ENCODE measurements around the gene TREML1.
A peak's percentile ranks its signal among the peaks of the same experiment; 100 is the strongest.

Gene TREML1

DNA sequence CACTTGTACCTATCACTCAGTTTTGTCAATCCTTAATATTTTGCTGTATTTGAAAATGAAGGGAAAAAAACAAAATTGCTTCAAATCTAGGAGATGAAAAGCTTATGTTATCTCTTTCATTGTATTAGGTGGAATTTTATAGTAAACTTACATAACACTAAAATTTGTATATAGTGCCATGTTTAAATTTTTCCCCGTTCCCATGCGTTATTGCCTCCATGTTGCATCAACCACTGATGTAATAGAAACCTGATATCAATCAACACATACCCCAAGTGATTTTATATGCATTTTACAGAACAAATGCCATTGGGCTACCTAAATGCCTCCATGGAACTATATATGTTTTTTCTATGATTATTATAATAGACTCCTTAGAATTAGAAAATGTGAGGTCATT is 23.5 kb upstream of the TREML1 start:
- DNase-seq: no peak

DNA sequence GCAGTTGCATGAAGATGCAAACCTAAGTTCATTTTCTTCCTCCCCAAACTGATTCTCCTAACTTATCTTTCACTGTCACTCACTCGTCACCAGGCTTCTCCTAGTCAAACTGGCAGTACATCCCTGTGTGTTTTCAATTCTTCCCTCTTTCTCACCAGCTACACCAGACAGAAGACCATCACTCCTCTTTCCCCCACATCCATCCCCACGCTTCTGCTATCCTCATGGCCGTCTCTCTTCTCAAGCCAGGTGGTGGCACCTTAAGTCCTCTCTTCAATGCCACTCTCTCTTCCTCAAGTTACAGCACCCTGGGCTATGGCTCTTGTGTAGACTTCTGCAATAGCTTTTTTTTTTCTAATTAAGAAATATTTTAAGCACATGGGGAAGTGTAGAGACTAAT is 23.1 kb upstream of the TREML1 start:
- no peak for DNase-seq

DNA sequence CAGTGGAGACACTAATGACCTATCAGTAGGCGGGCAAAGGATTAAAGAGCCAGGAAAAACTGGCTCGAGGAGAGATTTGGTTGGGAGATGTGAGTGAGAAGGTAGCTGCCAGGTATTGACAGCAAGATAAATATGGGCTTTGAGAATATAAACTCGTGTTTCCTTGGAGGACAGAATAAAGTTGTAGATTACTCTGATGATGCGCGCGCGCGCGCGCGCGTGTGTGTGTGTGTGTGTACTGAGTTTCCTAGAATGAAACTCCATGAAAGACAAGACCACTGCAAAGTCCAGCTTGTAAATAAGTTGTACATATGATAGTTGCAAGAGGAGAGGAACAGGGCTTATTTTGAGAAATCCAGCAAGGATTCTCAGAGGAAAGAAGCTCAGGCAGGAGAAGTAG is 22.0 kb upstream of the TREML1 start:
- DNase-seq: no peak

DNA sequence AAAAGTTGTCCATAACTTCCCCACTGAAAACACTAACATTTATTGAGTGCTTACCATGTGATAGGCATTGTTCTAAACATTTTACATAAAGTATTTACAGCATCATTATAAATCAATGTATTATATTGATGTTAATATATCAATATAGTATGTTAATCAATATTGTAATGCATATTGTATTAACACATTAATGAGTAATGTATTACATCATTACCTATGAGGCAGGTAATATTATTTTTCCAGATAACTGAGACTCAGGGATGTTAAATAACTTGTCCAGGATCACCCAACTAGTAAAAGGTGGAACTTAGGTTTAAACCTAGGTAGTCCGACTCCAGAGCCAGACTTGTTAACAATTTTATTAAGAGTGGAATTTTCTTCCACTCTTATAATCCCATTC is 20.9 kb upstream of the TREML1 start:
- no peak for DNase-seq

DNA sequence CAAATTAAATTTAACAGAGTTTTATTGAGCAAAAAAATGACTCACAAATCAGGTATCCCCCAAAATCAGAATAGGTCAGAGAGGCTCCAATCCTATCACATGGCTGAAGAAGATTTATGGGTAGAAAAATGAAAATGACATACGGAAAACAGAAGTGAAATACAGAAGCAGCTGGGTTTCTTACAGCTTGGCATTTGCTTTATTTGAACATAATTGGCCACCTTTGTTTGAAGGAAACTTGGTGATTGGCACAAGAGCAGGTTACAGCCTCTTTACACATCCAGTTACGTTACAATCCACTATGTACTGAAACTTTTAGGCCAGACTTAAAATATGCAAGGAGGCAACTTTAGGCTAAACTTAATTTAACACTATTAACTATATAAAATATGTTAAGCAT is 20.5 kb upstream of the TREML1 start:
- DNase-seq: peak in 1 of 3 experiments; percentile 4

DNA sequence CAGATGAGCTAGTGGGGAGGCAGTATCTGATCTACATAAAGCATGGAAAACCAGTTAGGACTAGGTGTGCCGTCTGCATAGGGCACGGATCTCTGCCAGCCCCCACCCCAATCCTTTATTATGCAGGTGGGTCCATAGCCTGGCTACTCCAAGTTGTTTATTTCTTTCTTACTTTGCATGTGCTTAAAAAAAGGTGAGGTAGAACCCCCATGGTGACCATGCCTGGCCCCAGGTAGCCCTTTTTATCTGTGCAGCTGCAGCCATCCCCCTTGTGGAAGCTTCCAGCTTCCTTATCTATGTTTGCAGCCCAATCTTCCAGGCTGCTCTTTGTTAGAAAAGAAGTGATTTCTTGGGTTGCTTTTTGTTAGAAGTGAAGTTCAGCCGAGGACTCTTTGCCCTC is 17.8 kb upstream of the TREML1 start:
- DNase-seq: no peak

DNA sequence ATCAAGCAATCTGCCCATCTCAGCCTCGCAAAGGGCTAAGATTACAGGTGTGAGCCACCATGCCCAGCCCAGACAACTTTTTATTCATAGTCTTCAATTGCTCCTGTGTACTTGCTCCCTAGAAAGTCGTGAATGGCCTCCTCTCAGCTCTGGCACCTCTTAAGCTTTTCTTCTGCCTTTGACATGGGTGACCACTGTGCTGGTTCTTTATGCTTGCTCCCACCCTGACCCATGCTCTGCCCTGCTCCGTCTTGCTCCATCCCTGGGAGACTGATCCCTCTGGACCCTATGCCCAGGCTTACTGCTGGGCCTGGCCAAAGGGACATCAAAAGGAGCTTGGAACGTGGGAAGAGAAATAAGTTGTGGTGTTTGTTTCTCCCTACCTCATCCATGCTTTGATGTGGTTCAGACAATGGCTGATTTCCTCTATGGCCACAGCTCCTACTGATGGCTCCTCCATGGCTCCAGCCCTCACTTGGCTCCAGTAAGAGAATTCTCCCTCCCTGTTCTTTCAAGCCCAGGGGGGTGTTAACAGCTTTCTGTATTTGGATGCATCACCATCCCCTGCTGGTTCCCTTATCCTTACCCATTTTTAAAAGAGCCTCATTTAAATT is 16.5 kb upstream of the TREML1 start:
- no peak for DNase-seq

DNA sequence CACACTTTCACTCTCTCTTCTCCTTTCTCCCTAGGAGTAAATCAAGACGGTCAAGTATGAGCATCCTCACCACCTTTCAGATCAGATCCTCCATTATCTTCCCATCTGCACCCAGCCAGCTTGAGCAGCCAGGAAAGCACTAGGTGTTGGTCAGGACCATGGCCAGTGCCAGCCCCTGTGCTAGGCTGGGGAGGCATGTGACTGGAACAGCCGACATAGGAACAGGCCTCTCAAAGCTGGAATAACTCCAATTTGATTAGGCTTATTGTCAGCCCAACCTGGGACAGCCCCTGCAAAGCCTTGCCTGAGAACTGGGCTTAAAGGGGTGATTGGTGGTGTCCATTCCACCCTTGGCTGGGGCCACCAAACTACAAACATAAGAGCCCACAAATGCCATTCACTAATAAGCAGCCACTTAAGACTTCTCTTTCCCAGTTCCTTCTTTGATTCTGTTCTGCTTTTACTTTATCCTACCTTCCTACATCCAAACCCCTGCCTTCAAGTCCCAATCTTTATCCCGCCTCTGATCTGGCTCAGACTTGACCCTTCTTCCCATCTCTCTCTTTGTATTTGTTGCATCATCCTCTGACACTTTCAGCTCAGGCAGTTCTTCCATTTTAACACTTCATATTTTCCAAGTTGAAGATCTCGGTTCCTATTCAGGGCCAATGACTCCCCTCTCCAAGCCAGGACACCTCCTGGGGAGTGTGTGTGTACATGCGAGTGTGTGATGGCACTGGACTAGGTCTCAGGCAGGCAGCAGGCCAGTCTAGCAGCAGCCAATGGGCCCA is 13.2 kb upstream of the TREML1 start:
- DNase-seq: no peak

DNA sequence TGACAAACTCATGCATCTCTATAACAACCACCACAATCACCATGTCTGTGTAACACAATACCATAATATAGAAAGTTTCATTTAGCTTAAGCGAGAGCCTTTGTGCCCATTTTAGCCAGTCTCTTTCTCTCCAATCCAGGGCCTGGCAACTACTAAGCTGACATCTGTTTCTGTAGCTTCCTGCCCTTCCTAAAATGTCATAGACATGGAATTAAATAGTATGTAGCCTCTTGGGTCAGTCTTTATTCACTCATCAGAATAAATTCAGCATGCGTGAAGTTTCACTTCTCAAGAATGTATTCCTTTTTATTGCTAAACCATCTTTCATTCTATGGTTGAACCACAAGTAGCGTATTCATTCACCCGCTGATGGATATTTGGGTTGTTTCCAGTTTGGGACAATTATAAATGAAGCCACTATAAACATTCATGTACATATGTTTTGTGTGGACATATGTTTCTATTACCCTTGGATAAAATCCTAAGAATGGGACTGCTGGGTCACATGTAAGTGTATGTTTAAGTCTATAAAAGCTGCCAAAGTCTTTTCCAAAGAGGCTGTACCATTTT is 10.5 kb upstream of the TREML1 start:
- no peak for DNase-seq

DNA sequence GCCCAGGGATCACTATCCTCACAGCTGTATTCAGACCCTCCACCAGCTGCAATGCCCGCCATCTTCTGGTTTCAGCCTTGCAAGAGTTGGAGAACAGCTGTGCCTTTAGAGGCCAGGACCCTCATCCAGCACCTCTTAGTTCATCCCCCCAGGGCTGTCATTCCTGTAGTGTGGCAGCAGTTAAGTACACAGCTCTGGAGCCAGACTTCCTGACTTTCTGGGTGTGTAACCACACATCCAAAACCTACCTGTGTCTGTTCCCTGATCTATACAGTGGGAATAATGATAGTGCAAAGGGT is 9.2 kb upstream of the TREML1 start:
- DNase-seq: no peak

DNA sequence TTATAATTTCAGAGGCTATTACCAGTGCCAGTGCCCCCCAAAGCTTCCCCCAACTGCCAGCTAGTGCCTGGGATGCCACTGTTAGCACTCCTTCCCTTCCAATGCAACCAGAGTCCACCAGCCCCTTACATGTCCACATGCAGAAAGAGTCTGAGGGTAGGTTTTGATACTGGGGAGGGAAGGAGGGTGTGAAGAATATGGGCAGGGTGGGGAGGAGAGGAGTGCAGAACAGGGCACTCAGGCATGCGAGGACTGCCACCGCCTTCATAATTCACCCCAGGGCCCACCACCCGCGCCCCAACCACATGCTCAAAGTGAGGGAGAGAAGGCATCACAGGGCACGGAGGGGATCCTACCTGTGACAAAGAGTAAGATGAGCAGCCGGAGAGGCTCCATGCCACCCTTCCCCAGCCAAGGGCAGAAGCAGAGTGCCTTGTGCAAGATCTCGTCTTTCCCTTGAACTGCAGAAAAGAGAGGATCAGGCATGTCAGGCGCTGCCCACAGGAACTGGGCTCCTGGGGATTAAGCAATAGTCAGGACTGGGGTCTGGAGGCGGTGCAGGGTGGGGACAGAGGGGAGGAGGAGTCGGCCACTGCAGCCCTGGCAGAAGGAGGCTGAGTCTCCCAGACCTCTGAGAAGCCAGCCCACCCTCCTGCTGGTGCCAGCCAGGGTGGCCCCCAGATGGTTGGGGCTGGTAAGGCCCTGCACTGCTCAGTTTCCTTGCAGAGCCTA is 8.7 kb upstream of the TREML1 start, which contains the start of gene TREM2:
TSS of gene TREM2 (minus strand) at position 430 of the 732 bp plus-strand sequence. CDS start at position 396, 34 bp downstream.
- no peak for DNase-seq

DNA sequence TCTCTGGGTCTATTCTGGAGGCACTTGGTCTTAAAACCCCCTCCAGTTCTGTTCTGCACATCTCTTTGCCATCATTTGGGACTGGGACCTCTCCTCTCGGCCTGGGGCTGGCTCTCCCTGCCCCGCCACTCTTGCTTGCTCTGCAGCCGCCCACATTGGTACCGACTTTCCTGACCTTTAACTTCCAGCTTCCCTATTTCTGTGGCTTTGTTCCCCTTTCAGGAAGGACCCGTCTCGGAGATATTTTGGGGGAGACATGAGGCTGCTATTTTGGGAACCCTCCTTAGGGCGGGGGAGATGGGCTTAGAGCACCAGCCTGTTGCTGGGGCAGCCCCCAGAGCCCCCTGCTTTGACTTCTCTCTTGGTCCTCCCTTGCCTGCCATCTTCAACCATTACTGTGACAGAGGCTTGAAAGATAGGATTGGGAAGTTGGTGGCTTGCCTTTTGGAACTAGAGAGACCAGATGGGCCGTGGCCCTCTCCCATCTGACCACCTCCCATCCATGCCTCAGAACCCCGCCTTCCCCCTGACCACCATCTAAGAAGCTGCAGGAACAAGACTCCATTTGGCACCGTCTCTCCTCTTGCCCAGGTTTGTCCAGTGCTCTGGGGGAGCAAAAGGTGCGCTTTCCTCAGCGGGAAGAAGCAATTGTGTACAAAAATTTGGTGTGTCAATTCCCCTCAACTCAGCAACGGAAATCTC is 7.9 kb upstream of the TREML1 start:
- no peak for DNase-seq

DNA sequence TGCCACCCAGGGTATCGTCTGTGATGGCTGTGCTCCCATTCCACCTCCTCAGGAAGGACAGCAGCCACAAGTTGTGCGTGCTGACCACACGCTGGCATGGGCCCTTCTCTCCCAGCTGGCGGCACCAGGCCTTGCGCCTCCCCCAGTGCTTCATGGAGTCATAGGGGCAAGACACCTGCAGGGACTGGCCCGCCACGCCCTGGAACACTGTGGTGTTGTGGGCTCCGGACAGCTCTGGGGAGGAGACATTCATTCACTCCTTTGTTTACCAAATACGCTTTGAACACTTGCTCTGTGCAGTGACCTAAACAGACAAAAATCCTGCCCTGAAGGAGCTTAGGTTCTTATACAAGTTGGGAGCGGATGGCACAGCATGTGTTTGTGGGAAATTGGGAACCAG is 7.2 kb upstream of the TREML1 start:
- no peak for DNase-seq

DNA sequence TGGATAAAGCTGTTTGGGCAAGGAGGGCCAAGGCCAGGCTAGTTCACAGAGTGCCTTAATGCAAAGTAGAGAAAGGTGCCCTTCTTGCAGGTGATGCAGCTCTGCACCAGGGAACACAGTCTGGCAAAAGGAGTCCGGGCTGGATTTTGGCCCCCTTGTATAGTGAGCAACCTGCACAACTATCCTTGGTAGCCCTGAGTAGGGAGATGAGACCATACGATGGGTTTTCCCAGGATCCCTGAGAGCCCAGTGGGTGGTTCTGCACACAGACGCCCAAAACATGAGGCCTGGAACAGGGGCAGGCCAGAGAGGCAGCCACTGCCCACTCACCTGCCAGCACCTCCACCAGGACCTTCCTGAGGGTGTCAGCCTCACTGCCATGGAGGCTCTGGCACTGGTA is 6.8 kb upstream of the TREML1 start:
- no peak for DNase-seq

DNA sequence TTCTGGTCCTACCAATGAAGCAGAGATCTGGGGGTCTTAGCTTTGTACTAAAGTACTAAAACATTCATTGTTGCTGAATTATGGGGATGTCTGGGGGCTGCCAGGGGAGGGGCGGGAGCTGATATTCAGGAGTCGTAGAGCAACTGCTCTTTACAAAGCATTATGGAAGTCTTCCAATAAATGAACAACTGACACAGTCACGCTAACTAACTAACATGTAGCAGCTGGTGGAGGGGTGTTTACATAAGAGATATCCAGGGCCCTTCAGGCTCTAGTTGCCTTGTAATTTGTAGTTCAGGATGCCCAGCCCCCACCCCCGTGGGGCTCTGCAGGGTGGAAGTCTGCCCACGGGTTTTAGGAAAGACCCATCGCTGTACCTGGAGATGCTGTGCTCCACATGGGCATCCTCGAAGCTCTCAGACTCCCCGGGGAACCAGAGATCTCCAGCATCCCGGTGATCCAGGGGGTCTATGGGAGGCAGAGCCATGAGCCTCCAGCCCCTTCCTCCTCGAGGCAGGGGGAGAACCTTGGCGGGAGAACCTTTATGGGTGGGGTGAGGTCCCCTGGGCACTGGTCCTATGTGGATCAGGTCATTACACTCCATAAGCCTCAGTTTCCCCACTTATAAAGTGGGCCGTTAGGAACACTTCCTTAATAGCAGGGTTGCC is 5.4 kb upstream of the TREML1 start:
- DNase-seq: peak; percentile 43 to 67 (median 61)

DNA sequence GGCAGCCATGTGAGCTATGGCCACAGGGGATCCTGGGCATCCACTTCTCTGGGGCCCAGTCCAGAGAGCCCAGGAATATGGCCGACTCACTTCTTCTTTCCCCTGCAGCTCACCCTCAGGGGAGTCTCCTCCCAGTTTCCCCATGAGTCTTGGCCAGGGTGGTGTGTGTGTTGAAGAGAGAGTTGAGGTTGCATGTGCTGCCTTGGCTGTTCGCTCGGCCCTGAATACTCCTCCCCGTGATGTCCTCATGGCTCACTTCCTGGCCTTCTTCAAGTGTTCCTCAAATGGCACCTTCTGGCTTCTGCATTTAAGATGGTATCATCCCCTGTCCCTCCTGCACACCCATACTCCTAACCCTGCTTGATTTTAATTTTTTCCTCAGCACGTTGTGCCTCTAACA is 3.2 kb upstream of the TREML1 start:
- DNase-seq: no peak

DNA sequence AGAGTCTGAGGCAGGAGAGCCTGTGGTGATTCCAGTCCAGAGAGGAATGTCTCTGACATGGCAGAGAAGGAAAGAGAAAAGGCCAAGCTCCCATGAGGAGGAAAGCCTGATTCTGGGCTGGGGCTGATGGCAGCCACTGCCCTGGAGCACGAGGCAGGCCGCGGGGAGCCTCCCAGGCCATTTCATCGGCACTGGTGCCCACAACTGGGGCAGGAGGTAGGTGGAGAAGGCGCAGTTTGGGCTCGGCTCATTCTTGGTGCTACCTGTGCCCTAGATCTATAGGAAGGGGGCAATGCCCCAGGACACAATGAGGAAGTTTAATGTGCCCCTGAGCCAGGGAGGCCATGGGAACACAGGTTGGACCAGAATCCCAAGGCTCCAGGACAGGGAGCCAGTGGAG is 2.6 kb upstream of the TREML1 start:
- no peak for DNase-seq

DNA sequence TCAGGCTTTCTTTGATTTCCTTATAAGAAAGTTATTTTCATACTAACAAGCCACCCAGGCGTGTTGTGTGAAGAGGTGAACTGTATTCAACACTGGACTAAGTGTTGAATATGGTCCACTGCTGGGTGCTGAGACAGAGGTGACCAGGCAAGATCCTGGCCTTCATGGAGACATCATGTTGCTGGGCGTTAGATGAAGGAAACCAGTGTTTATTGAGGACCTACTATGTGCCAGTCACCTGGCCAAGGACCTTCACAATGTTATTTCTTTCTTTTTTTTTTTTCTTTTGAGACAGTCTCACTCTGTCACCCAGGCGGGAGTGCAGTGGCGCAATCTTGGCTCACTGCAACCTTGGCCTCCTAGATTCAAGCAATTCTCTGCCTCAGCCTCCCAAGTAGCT is 1.9 kb upstream of the TREML1 start:
- DNase-seq: no peak

DNA sequence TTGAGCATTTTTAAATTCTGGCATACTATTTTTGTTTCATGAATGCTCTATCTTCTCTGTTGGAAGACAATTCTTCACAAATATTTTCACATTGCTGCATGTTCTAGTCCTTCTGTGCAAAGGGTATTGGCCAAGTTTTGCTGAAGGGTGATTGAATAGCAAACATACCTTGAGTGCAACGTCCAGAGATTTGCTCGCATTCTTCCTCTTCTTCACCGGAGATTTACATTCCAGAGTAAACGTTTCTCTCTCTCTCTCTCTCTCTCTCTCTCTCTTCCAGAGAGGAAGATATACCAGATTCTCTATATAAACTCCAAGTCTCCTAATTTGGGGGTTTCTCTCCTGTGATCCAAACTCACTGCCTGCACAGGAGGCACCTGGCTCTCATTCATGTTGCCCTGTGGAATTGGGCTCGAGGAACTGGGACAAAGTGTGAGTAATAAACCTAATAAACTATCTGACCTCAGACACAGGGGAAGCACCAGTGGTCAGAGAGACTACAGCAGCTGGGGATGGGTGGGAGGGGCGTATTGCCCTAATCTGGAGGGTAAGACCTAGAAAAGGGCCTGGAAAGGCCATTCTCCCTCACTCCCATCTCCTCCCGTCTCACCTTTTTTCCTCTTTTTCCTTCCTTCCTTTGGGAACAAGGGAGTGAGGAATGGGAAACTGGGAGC is 1.1 kb upstream of the TREML1 start:
- DNase-seq: no peak

DNA sequence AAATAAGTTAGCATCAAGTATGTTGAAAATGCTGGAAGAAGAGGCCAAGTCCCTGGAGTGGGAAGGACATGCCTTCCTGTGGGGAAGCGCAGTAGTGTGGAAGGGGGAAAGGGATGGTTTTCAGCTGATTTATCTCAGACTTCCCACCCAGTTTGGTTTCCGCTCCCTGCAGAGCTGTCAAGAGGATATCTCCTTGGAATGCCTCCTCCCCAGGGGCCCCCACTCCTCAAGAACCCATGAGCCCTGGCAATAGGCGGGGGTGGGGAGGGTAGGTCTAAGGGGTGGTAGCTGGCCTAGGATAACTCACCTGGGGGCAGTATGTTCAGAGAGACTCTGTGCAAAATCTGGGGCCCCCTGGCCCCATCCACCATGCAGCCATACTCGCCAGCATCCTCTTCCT is 696 bp downstream of the TREML1 start:
- DNase-seq: no peak

DNA sequence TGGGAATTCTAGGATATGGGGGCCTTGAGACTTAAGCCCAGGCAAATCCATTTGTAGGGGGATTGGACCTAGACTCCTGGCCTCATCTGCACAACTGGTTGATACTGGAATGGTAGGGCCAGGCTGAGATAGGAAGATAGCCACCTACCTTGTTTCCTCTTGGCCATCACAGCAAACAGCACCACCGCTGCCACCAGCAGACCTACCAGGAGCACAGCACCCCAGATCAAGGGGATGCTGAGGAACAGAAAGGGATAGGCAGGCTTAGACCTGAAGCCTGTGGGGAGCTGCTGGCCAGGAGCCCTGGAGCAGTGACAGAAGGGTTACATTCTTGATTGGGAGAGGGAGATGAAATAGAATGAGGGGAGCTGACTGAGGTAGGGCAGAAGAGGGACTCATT is 3.5 kb downstream of the TREML1 start:
- DNase-seq: no peak

DNA sequence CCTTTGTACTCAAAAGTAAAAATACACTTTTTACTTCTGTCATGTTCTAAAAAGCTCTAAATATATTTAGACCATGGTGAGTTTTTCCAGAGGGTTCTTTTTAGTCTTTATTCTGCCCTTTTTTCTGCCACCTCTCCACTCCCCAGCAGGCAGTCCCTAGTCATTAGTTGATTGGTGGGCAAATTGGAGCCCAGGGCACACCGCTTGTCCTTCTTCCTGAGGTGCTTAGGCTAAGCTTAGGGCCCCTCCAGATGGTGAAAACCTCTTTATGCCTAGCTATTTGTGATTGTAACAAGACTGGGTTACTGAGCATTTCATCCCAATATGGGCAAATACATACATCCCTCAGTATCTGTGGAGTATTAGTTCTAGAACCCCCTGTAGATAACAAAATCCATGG is 6.2 kb downstream of the TREML1 start:
- DNase-seq: no peak
